Stimulated activated naive CD4-positive, alpha-beta T cell treated with Interleukin-2 at 50 U/mL for 16 hours (primary cell): Measurements from ENCODE around the gene SYTL3.

Source experiments
- DNase-seq: peaks from one replicate; lab custom pipeline; 2025; lab: John Stamatoyannopoulos, UW

The SYTL3 gene

DNA sequence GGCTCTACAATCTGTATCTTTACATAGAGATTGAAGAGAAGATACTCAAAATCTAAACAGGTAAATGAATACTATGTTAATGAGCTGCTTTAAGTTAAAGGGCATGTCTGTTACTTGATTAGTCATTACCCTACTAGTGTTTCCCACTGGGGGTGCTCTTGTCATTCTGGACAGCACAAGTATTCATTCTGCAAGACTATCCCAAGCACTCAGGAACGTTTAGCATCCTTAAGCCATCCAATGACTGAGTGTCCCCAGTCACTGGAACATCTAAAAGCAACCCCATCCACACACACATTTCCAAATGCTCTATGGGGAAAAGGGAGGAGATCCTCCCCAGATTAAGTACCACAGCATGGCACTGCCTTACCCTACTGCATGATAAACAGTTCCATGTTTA lies 143.6 kb downstream of the SYTL3 start:
- no peak for DNase-seq

GRCh38 chr6:158795516-158795915 lies 145.7 kb downstream of the SYTL3 start:
- DNase-seq = no peak

- DNase-seq = no peak
These were observed 146.5 kb downstream of the SYTL3 start for GRCh38 chr6:158796353-158796752.

DNA sequence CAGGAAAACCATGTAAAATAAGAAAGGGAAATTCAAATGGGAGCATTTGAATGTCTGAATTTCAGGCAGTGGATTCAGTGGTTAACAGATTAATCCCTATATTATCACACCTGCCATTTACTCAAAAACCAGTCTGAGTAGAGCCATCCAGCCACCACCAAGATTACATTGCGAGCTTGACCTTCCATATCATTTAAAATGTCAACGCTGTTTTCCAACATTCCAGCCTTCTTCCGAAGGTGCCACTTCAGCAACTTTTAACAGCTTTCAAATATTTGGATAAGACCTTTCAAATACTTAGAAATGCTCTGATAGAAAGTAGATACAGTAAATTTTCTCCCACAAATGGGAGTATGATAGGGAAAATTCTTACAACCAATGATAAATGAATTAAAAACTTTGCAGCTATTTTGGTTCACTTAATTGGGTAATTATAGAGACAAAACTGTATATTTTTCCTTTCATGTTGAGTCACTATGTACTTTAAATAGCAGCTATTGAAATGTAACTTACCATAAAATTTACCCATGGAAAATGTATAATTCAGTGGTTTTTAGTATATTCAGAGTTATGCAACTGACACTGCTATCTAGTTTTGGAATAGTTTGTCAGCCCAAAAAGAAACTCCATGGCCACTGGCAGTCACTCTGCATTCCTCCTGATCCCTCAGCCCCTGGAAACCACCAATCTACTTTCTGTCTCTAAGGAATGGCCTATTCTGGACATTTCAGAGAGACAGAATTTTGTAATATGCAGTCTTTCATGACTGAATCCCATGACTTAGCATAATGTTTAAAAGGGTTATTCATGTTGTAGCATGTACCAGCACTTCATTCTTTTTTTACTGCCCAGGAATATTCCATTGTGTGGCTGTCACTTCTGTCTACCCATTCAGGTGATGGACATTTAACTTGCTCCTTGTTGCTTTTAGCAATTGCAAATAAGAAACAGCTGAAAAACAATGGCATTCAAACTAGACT lies 147.8 kb downstream of the SYTL3 start:
- no peak for DNase-seq

- DNase-seq = no peak
These were observed 148.5 kb downstream of the SYTL3 start for GRCh38 chr6:158798311-158798710.

GRCh38 chr6:158799051-158799792 lies 149.4 kb downstream of the SYTL3 start:
- DNase-seq = no peak

DNA sequence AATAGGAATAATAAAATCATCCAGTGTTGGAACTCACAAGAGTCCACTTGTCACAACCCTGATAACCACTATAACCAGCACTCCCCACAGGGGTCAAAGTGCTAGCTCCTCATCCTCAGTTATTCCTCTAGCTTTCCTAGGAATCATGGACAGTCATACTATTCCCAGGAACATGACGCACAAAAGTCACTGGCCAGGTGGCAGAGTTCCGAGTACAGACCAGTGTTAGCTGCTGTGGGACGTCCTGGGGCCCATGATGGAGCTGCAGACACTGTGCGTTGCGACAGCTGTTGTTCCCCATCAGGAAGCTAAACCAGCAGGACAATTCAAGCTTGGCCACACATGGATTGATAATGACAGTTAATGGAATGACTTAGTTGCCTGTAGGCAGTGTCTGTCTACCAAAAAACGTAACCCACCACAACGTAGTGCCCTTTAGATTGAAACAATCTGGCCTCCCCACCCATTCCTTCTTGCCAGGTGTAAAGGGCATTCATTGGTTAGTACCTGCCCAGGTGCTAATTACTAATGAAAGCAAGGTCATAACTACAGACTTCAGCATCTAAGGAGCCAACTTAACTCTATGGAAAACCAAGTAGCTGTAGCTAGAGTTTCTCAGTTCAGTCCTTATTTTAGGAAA lies 151.9 kb downstream of the SYTL3 start:
- no peak for DNase-seq

DNA sequence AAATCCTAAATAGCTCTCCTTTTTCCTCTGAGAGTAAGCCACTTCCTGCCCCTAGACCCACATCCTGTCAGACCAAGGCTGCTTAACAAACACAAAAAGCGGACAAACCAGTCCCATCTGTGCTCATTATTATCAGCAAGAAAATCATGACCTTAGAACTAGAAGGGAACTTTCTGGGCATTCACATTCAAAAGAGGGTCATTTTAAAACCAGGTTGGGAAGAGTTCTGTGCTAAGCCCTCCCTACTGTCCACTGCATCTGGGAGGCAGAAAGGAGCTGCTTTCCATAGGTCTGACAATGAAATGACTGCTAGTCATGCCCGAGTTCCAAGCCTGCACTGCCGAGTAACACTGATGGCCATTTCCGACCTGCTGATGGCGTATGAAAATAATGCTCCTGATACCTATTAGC lies 153.9 kb downstream of the SYTL3 start:
- DNase-seq = no peak

DNA sequence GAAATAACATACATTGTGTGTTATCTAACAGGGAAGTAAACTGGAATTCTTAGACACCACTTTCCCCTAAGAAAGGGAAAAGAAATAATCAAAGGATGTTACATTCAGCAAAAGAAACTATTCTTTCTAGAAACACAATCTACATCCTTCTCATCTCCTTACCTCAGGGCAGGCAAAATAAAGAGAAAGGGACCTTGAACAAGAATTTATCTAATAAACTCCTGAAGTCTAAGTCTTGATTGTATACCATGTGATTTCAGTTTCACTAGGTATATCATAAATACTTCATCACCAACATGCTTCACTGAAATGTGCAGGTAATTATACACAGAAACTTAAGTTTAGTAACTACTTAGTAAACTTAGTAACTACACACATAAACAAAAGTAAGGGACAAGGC lies 154.4 kb downstream of the SYTL3 start:
- no peak for DNase-seq

DNA sequence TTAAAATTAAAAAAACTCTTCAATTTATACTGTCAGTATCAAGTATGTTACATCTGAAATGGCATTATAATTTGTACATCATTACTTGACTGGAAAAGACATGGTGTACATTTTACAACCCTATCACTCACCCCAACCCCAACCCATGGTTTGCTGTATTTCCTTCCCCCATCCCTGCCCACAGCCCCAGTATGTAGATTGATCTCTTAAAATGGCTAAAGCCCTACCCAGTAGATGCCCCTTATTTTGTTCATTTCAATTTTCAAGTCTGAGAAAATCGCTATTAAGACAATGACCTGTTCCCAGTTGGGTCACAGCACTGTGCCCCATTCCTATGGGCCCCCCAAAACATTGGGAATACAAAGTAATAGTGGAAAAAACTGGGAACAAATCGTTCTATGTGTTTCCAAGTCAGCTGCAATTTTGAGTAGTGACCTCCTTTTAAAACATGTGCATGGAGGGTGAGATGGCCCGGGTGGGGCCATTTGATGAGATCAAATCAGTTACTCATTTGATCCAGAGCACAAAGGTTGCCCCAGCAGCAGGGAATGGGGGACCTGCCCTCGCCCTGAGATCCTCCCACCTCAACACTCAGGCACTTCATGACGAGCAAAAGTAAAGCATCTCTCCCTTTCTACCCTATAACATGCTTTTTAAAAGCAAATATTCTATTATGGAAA lies 156.0 kb downstream of the SYTL3 start:
- DNase-seq = no peak

DNA sequence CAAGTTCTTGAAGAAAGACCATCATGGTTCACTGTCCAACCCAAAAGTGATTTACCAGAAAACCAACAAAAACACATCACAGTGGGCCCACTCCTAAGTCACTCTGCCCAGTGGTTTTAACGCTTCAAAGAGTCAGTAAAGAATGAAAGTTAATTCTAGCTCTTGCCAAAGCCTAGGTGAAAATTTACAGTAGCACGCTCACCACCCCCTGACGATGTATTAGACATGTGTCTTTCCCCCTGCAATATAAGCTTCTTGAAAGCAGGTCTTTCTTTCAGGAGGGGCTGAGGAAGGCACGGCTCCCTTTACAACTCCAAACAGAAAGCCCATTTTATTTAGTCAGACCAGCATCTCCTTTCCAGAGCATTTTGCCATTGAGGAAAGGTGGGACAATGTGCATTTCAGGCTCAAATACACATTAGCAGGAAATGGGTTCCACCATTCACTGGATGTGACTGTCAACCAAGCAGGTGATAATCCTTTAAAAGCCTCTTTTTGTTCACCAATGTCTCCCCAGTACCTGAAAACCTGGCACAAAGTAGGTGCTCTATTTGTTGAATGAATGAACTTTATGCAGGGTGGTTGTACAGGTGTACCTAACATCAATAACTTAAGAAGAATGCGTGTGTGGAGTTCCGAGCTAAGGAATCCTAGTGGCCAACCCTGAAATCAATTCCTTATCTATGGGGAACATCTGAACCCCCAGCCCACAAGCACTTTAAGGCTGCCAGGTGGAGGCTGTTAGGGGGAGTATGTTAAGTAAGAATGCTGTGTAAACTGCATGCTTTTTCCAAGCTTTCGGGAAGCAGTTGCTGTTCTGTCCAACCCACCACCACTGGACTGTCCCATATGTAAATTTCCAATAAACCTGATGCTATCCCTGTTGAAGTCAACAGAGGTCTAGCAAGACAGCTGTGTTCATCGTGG lies 157.9 kb downstream of the SYTL3 start:
- DNase-seq = no peak

- DNase-seq = no peak
These were observed 158.6 kb downstream of the SYTL3 start for GRCh38 chr6:158808442-158808833.

- DNase-seq = peak; percentile 34
These were observed 159.3 kb downstream of the SYTL3 start for GRCh38 chr6:158808941-158809678.

DNA sequence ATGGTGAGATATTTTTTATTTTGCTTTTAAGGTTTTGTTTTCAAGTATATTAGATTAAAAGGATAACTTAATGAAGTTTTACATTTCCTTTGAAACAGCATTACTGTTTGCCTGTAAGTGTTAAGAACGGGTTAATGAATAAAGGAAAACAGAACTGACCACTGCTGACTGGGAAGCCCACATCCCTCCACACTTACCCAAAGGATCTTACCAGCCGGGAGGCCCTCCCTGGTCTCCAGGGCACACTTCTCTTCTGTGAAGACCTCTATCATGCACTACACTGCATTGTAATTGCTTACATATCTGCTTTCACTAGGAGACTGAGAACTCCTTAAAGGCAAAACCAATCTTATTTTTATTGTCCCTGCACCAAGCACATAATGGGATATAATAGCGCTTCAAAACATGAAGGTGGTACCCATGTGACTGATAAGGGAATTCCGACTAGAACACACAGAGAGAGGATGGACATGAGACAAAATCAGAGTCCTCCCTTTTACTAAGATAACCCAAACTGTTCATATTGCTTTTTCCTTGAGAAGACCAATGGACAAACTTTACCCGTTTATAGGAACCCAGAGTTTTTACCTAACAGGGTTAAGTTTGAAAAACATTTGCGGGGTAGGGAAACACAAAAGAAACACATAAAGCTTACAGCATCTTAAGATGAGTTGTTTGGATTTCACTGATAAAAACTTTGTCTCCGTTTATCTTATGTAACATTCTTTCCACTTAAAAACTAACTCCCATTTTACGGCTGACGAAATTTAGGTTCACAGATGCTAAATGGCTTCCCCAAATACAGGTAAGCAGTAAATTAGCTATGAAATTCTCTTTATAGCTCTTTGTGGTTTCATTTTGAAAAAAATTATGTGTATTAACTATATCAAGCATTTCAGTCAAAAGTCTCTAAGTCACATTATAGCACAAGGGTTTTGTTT lies 160.6 kb downstream of the SYTL3 start:
- no peak for DNase-seq

GRCh38 chr6:158812611-158813010 lies 162.8 kb downstream of the SYTL3 start:
- DNase-seq = no peak

GRCh38 chr6:158813032-158813431 lies 163.2 kb downstream of the SYTL3 start:
- DNase-seq = no peak
